Psoas muscle (tissue), 8 donors: ENCODE data around the gene CAND2. TPM values are rescaled to one million over a fixed set of nuclear protein-coding genes. Genes with fewer than 3 reads are reported as not detected.
A peak's percentile ranks its signal among the peaks of the same experiment; 100 is the strongest.

Experiments
- ATAC-seq, 4 donors: fragments of 200-7000 bp; cut with Tn5 transposase; one replicate each; pipeline ENCODE4 v1.9.1; 2020; ENCODE audit warnings: moderate library complexity in 3 of 4, mild to moderate bottlenecking in 2 of 4
- DNase-seq, 2 donors: peaks; one replicate each; pipeline ENCODE4 v3.0.0-alpha.2; 2020
- H3K27ac ChIP-seq: fragments of 200-600 bp; one replicate; pipeline ENCODE4 v1.8.0; 2022
- H3K27me3 ChIP-seq, 3 donors: fragments of 200-600 bp in 1 of 3; one replicate each; pipeline versions ENCODE4 v1.6.1 to v1.8.0; 2013 to 2022; ENCODE audit warnings: low read length in 2 of 3, mild to moderate bottlenecking in 2 of 3, moderate library complexity in 1 of 3; ENCODE audit not compliant: insufficient read depth in 3 of 3
- H3K36me3 ChIP-seq, 2 donors: fragments of 200-600 bp in 1 of 2; one replicate each; pipeline versions ENCODE4 v1.6.1 to v1.8.0; 2013 to 2022; ENCODE audit warnings: low read depth in 1 of 2, mild to moderate bottlenecking in 1 of 2, moderate library complexity in 1 of 2; ENCODE audit not compliant: insufficient read depth in 1 of 2
- H3K4me1 ChIP-seq: fragments of 200-600 bp; one replicate; pipeline ENCODE4 v1.8.0; 2022
- H3K4me3 ChIP-seq: fragments of 200-600 bp; one replicate; pipeline ENCODE4 v1.8.0; 2022; ENCODE audit warnings: mild to moderate bottlenecking
- H3K9me3 ChIP-seq: fragments of 200-600 bp; one replicate; pipeline ENCODE4 v1.8.0; 2022
- WGBS, 3 donors: extraction: QIAGEN DNeasy Blood & Tissue Kit; methylation state at CpG; one replicate each; pipeline versions ENCODE4 v1.1.6 to v1.1.7; 2013; 5-methylcytosine and 5-hydroxymethylcytosine counted together
- intact Hi-C, 2 donors: fragments of 100-400 bp; cut with DNase I; formaldehyde crosslinking; loops; one replicate each; pipeline versions ENCODE4 v1.11.0 to v1.14.2; 2022
- polyA plus RNA-seq, 3 donors: library from polyadenylated mRNA; stranded (reverse); fragments of 200-250 nt; gene quantifications; one replicate each; pipeline ENCODE4 v1.2.3, GENCODE V29; 2013
- total RNA-seq, 4 donors: library from RNA; stranded (reverse); fragmentation: NEBNext Ultra II Directional in 2 of 4; extraction: Animal tissue kit (Norgen Biotek cat#: 25700) in 2 of 4; gene quantifications; one replicate each; pipeline versions ENCODE4 v1.2.1 to v1.2.4, GENCODE V29; 2021 to 2023
- TF ChIP-seq, protein P1 (sequence below): fragments of 200-600 bp; IDR thresholded peaks from one replicate; pipeline ENCODE4 v1.8.0; 2022; ENCODE audit warnings: antibody characterized with exemption
- donor health status: healthy with polysubstance abuse.
- donor health status: DM: no; HTN: no; CAD: no; lungs with moderate emphysema.
- donor health status: Bipolar disorder and iron deficiency.
- donor health status: healthy.
- donor health status: DM: yes; HTN: yes; CAD: no.
- donor health status: DM: no; HTN: no; CAD: no.
- donor health status: DM: no; HTN: no; CAD: no.
- donor health status: DM: yes; HTN: yes; CAD: no.

CAND2 gene
- total and polyA plus RNA-seq, 7 donors: 3.7 to 220 (median 128) TPM

DNA sequence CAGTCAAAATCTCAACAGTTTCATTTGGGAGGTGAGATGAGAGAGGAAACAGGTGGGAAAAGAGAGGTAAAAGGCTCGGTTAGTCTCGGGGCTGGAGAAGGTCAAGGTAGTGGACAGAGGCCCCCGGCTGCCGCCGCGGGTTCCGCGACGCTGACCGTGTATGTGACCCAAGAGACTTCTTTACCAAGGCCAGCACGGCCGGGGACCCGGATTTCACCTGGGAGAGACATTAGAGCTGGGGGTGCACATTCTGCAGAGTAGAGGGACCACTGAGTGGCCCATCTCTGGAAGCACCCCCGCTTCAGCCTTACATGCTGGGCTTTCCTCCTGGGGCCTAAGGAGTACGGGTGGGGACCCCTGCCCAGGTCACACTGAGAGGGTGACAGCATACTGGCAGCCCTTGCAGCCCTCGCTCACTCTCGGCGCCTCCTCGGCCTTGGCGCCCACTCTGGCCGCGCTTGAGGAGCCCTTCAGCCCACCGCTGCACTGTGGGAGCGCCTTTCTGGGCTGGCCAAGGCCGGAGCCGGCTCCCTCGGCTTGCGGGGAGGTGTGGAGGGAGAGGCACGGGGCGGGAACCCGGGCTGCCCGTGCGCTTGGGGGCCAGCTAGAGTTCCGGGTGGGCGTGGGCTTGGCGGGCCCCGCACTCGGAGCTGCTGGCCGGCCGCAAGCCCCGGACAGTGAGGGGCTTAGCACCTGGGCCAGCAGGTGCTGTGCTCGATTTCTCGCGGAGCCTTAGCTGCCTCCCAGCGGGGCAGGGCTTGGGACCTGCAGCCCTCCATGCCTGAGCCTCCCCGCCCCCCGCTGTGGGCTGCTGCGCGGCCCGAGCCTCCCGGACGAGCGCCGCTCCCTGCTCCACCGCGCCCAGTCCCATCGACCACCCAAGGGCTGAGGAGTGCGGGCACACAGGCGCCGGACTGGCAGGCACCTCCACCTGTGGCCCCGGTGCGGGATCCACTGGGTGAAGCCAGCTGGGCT, 86.1 kb downstream of the CAND2 start:
- H3K9me3 ChIP-seq: no peaks in the 10 kb centered on the region
- TF ChIP-seq, protein P1, sequence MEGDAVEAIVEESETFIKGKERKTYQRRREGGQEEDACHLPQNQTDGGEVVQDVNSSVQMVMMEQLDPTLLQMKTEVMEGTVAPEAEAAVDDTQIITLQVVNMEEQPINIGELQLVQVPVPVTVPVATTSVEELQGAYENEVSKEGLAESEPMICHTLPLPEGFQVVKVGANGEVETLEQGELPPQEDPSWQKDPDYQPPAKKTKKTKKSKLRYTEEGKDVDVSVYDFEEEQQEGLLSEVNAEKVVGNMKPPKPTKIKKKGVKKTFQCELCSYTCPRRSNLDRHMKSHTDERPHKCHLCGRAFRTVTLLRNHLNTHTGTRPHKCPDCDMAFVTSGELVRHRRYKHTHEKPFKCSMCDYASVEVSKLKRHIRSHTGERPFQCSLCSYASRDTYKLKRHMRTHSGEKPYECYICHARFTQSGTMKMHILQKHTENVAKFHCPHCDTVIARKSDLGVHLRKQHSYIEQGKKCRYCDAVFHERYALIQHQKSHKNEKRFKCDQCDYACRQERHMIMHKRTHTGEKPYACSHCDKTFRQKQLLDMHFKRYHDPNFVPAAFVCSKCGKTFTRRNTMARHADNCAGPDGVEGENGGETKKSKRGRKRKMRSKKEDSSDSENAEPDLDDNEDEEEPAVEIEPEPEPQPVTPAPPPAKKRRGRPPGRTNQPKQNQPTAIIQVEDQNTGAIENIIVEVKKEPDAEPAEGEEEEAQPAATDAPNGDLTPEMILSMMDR: no peak
- H3K27ac ChIP-seq: no peak overlapping the region
- DNase-seq (peak in 1 of 2 donors; percentile 4), ATAC-seq (no peak)
- H3K4me1 ChIP-seq: peaks cover 33% of the 10 kb centered on the region
- no peak overlapping the region for H3K4me3 ChIP-seq
- 94 to 95% (median 94%) methylated on average over 56 to 62 of the region's 62 CpGs for WGBS, 3 donors
- intact Hi-C loops: no loop called here
- H3K27me3 ChIP-seq: no peaks in the 10 kb centered on the region
- no peaks in the 10 kb centered on the region for H3K36me3 ChIP-seq

DNA sequence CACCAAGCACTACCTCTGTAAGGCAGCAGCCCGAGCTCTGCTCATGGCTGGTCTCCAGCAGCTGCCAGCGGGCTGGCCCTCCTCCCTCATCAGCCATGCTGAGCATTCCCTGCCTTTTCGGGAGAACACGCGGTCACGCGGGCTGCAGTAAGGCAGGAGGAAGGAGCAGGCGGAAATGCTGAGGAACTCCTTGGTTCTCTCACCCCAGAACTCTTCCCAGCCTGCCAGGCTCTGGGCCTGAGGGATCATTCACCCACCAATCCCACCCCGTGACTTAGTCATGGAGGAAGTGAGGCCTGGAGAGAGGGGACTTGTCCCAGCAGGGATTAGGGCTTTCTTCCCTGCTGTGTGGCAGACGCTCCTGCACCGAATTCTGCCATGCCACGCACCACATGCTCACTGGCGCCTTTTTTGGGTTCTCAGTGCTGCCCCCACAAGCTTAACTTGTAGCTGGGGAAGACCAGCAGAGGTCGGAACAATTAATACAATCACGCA, 87.8 kb downstream of the CAND2 start:
- intact Hi-C loops: no loop called here
- H3K4me3 ChIP-seq: peak overlapping the region; percentile 11
- no peaks in the 10 kb centered on the region for H3K27me3 ChIP-seq
- WGBS, 3 donors: 37 to 47% (median 37%) methylated on average over 15 of the region's 15 CpGs
- TF ChIP-seq, protein P1: no peak
- H3K9me3 ChIP-seq: no peaks in the 10 kb centered on the region
- H3K4me1 ChIP-seq: peaks cover 33% of the 10 kb centered on the region
- peak overlapping the region; percentile 60 for H3K27ac ChIP-seq
- peak; percentile 78 to 90 (median 86) for ATAC-seq
- DNase-seq: peak; percentile 35 to 82
- H3K36me3 ChIP-seq: no peaks in the 10 kb centered on the region

Other genes with a start within 250 kb of the CAND2 start
- 10 to 100 TPM; 17.2 to 35.5 (median 23.6) TPM for gene MKRN2, start 239.6 kb upstream of the CAND2 start, total RNA-seq
- gene MKRN2, start 239.6 kb upstream of the CAND2 start, polyA plus RNA-seq: 10 to 100 TPM; 17.5 to 21.2 (median 18.6) TPM
- 100 to 1,000 TPM; 109 to 221 (median 160) TPM for gene RAF1, start 132.6 kb upstream of the CAND2 start, total RNA-seq
- 100 to 1,000 TPM in 2 of 3 donors, 10 to 100 TPM in 1; 87.2 to 391 (median 132) TPM for gene RAF1, start 132.6 kb upstream of the CAND2 start, polyA plus RNA-seq
- 1 to 10 TPM in 3 of 4 donors, under 1 TPM in 1; 0.59 to 4.4 (median 2.3) TPM for gene TMEM40, start 37.4 kb upstream of the CAND2 start, total RNA-seq
- gene TMEM40, start 37.4 kb upstream of the CAND2 start, polyA plus RNA-seq: under 1 TPM; 0.30 to 0.52 (median 0.40) TPM
- gene RPL32, start 44.9 kb downstream of the CAND2 start, total RNA-seq: 1,000 to 10,000 TPM; 1,418 to 1,919 (median 1,477) TPM
- gene RPL32, start 44.9 kb downstream of the CAND2 start, polyA plus RNA-seq: 1,000 to 10,000 TPM; 2,325 to 2,939 (median 2,347) TPM